Activated CD4-positive, alpha-beta T cell treated with anti-CD3 and anti-CD28 coated beads for 4 hours (primary cell): Measurements from ENCODE around the gene APOBEC3H.
A peak's percentile ranks its signal among the peaks of the same experiment; 100 is the strongest.

Source experiments
- DNase-seq, 2 donors: peaks; one replicate each; pipeline ENCODE4 v3.0.0-alpha.2; 2020

APOBEC3H gene

GRCh38 chr22:39114112-39114511 is 17.1 kb downstream of the APOBEC3H start:
- DNase-seq: no peak

- DNase-seq: no peak
Measured at GRCh38 chr22:39115570-39115969, 18.5 kb downstream of the APOBEC3H start.

GRCh38 chr22:39115977-39116621 is 19.1 kb downstream of the APOBEC3H start:
- no peak for DNase-seq

- DNase-seq: peak; percentile 72 to 75
Measured at GRCh38 chr22:39117585-39118191, 20.6 kb downstream of the APOBEC3H start.

- DNase-seq: no peak
Measured at GRCh38 chr22:39120983-39121382, 23.9 kb downstream of the APOBEC3H start.

- DNase-seq: no peak
Measured at GRCh38 chr22:39122772-39123470, 25.9 kb downstream of the APOBEC3H start.

GRCh38 chr22:39123751-39124581 is 26.9 kb downstream of the APOBEC3H start:
- no peak for DNase-seq

- no peak for DNase-seq
Measured at GRCh38 chr22:39125622-39126021, 28.6 kb downstream of the APOBEC3H start.

GRCh38 chr22:39128508-39128907 is 31.5 kb downstream of the APOBEC3H start:
- no peak for DNase-seq

- DNase-seq: no peak
Measured at GRCh38 chr22:39129081-39129480, 32.0 kb downstream of the APOBEC3H start.

GRCh38 chr22:39129746-39130145 is 32.7 kb downstream of the APOBEC3H start:
- no peak for DNase-seq

GRCh38 chr22:39130152-39130704 is 33.2 kb downstream of the APOBEC3H start:
- no peak for DNase-seq

- DNase-seq: no peak
Measured at GRCh38 chr22:39130892-39131855, 34.1 kb downstream of the APOBEC3H start.

GRCh38 chr22:39132281-39132680 is 35.2 kb downstream of the APOBEC3H start:
- DNase-seq: no peak

GRCh38 chr22:39132871-39133524 is 36.0 kb downstream of the APOBEC3H start:
- DNase-seq: no peak

GRCh38 chr22:39133871-39134270 is 36.8 kb downstream of the APOBEC3H start:
- DNase-seq: no peak

- no peak for DNase-seq
Measured at GRCh38 chr22:39134366-39135091, 37.5 kb downstream of the APOBEC3H start.

- peak; percentile 37 to 40 for DNase-seq
Measured at GRCh38 chr22:39135092-39135896, 38.2 kb downstream of the APOBEC3H start.

GRCh38 chr22:39136317-39136716 is 39.3 kb downstream of the APOBEC3H start:
- no peak for DNase-seq
